K562 (cell line): ENCODE results near the gene LEMD1. TPM values are rescaled to one million over a fixed set of nuclear protein-coding genes. Genes with fewer than 3 reads are reported as not detected.

Experiments
- ATAC-seq: fragments of 200-7000 bp; cut with Tn5 transposase; 3 replicates; pipeline ENCODE4 v1.9.1; 2020; ENCODE audit warnings: moderate library complexity
- BruUV-seq: library from RNA; stranded (reverse); fragments of 400-500 nt; replicated peaks from 2 replicates; lab custom pipeline; 2021; lab: Mats Ljungman, UMichigan
- CTCF ChIA-PET: fragments of 300-600 bp; formaldehyde crosslinking; extraction: SDS; loops from one replicate; lab custom pipeline; 2021; ENCODE audit warnings: low intra/inter-chr PET ratio; lab: Yijun Ruan, JAX
- POLR2A ChIA-PET: fragments of 300-600, 350-650 bp; sonication (Branson Sonifier 250); formaldehyde crosslinking; extraction: SDS; loops from one replicate; lab custom pipeline; 2021; ENCODE audit warnings: antibody characterized with exemption, inconsistent platforms; lab: Yijun Ruan, JAX
- DNase-seq, 4 experiments: peaks; one replicate each; pipeline versions ENCODE4 v3.0.0 to v3.0.0-alpha.2; 2011 to 2018; ENCODE audit warnings: low spot score in 3 of 4, mixed read lengths in 3 of 4; ENCODE audit errors: extremely low read depth in 1 of 4
- FAIRE-seq: peaks from 2 replicates; lab custom pipeline; 2011; peaks lifted over from hg19 to GRCh38; lab: Jason Lieb, UNC
- H2AFZ ChIP-seq: 2 replicates; pipeline ENCODE4 v1.6.0; 2011; ENCODE audit warnings: low read depth, low read length, control low read depth, inconsistent platforms
- H3K27ac ChIP-seq: fragments of 200-600 bp; 3 replicates; pipeline ENCODE4 v1.8.0; 2011; ENCODE audit warnings: low read depth, mild to moderate bottlenecking, control low read depth, inconsistent platforms, low read length, moderate library complexity, mixed read lengths; ENCODE audit errors: extremely low read depth
- H3K27me3 ChIP-seq, 2 experiments: fragments of 300-600 bp in 1 of 2; 2 replicates in 1 of 2; 3 replicates in 1 of 2; pipeline versions ENCODE4 v1.6.0 to v1.8.0; 2011; ENCODE audit warnings: inconsistent platforms in 2 of 2, low read length in 2 of 2, mild to moderate bottlenecking in 1 of 2, mixed read lengths in 1 of 2, moderate library complexity in 1 of 2; ENCODE audit not compliant: control insufficient read depth in 2 of 2, insufficient read depth in 2 of 2
- H3K36me3 ChIP-seq: fragments of 300-600 bp; 3 replicates; pipeline ENCODE4 v1.8.0; 2011; ENCODE audit warnings: mild to moderate bottlenecking, low read length, inconsistent platforms; ENCODE audit not compliant: control insufficient read depth, insufficient read depth
- H3K4me1 ChIP-seq, 2 experiments: fragments of 200-600 bp in 1 of 2; replicated peaks in 1 of 2; 2 replicates in 1 of 2; 3 replicates in 1 of 2; pipeline versions ENCODE4 v1.5.1 to v1.8.0; 2011; ENCODE audit warnings: inconsistent platforms in 2 of 2, low read length in 2 of 2, mild to moderate bottlenecking in 1 of 2, mixed read lengths in 1 of 2, moderate library complexity in 1 of 2; ENCODE audit not compliant: control insufficient read depth in 2 of 2, insufficient read depth in 2 of 2
- H3K4me2 ChIP-seq: 2 replicates; pipeline ENCODE4 v1.6.1; 2011; ENCODE audit warnings: low read length, control low read depth, inconsistent platforms, mixed read lengths; ENCODE audit not compliant: insufficient read depth
- H3K4me3 ChIP-seq: fragments of 200-600 bp; sonication (generic), shearing (Covaris generic); 2 replicates; pipeline ENCODE4 v1.5.1; 2016; ENCODE audit warnings: control low read depth, inconsistent platforms
- H3K79me2 ChIP-seq: fragments of 200-600 bp; 3 replicates; pipeline ENCODE4 v1.8.0; 2011; ENCODE audit warnings: low read length, inconsistent platforms; ENCODE audit not compliant: control insufficient read depth, insufficient read depth
- H3K9ac ChIP-seq, 2 experiments: 2 replicates each; pipeline versions ENCODE4 v1.6.0 to v1.6.1; 2011; ENCODE audit warnings: low read depth in 2 of 2, low read length in 2 of 2, control low read depth in 1 of 2, inconsistent platforms in 1 of 2, mild to moderate bottlenecking in 1 of 2, mixed read lengths in 1 of 2; ENCODE audit not compliant: insufficient read depth in 1 of 2
- H3K9me1 ChIP-seq: one replicate; pipeline ENCODE4 v1.6.0; 2011; ENCODE audit warnings: inconsistent platforms, mild to moderate bottlenecking, low read length, moderate library complexity; ENCODE audit not compliant: control insufficient read depth, insufficient read depth
- H3K9me3 ChIP-seq: replicated peaks from 2 replicates; pipeline ENCODE4 v1.5.1; 2011; ENCODE audit warnings: low read depth, low read length, inconsistent platforms; ENCODE audit not compliant: control insufficient read depth, insufficient read depth
- H4K20me1 ChIP-seq: replicated peaks from 2 replicates; pipeline ENCODE4 v1.6.1; 2011; ENCODE audit warnings: low read length, inconsistent platforms, mixed read lengths; ENCODE audit not compliant: control insufficient read depth, insufficient read depth
- CREBBP ChIP-seq: IDR thresholded peaks from one replicate; pipeline ENCODE4 v1.6.1; 2012; ENCODE audit warnings: low read depth, mild to moderate bottlenecking, control low read depth, inconsistent platforms, low read length
- NCOA4 ChIP-seq: fragments of 450-650 bp; IDR thresholded peaks from 2 replicates; pipeline ENCODE4 v1.6.1; 2018; ENCODE audit warnings: mild to moderate bottlenecking; ENCODE audit not compliant: partially characterized antibody
- NFE2 ChIP-seq: IDR thresholded peaks from 2 replicates; pipeline ENCODE4 v1.6.1; 2014; ENCODE audit warnings: antibody characterized with exemption, low read depth
- NR3C1 ChIP-seq: sonication (generic); formaldehyde crosslinking; IDR thresholded peaks from 2 replicates; pipeline ENCODE4 v1.8.1; 2022; ENCODE audit warnings: missing genetic modification reagents
- PRMT5 ChIP-seq: sonication (generic); formaldehyde crosslinking; IDR thresholded peaks from 2 replicates; pipeline ENCODE4 v1.5.0; 2020; ENCODE audit warnings: missing genetic modification reagents
- RAD21 ChIP-seq, 2 experiments: fragments of 250-450 bp in 1 of 2; fragments of 450-650 bp in 1 of 2; sonication (Bioruptor Pico) in 1 of 2; formaldehyde crosslinking in 1 of 2; IDR thresholded peaks in 1 of 2; conservative IDR thresholded peaks in 1 of 2; 2 replicates each; pipeline versions ENCODE4 v1.4.0 to v1.8.0; 2020 to 2022; ENCODE audit warnings: mild to moderate bottlenecking in 2 of 2, moderate library complexity in 1 of 2
- RBM25 ChIP-seq: fragments of 200-400 bp; formaldehyde crosslinking; IDR thresholded peaks from 2 replicates; pipeline ENCODE4 v1.6.1; 2018; ENCODE audit warnings: low read length, low read depth, moderate library complexity; ENCODE audit not compliant: severe bottlenecking
- SLC30A9 ChIP-seq: fragments of 250-450 bp; sonication (Bioruptor Pico); IDR thresholded peaks from 2 replicates; pipeline ENCODE4 v1.8.0; 2022; ENCODE audit warnings: mild to moderate bottlenecking, moderate library complexity
- SMARCA5 ChIP-seq: fragments of 450-650 bp; IDR thresholded peaks from 2 replicates; pipeline ENCODE4 v1.6.1; 2016
- TFAM ChIP-seq: fragments of 250-450 bp; sonication (Bioruptor Pico); conservative IDR thresholded peaks from 2 replicates; pipeline ENCODE4 v1.5.0; 2021; ENCODE audit warnings: mild to moderate bottlenecking, moderate library complexity
- ZC3H4 ChIP-seq: sonication (generic); formaldehyde crosslinking; IDR thresholded peaks from 2 replicates; pipeline ENCODE4 v1.9.0; 2021; ENCODE audit warnings: missing genetic modification reagents, borderline replicate concordance
- WGBS: fragments of 100-300 bp; shearing (Covaris generic); methylation state at CpG from one replicate; pipeline ENCODE4 v1.1.6; 2016; ENCODE audit warnings: low coverage, mixed read lengths; ENCODE audit not compliant: insufficient coverage; ENCODE audit errors: missing lambda C conversion rate; 5-methylcytosine and 5-hydroxymethylcytosine counted together
- in situ Hi-C: fragments of 300-500 bp; cut with MboI; formaldehyde crosslinking; loops from 4 replicates; pipeline ENCODE4 v1.15.0; 2018; ENCODE audit warnings: inconsistent platforms, mixed read lengths
- intact Hi-C: fragments of 100-400 bp; cut with micrococcal nuclease; formaldehyde crosslinking; loops from 2 replicates; pipeline ENCODE4 v1.14.2; 2022
- polyA plus RNA-seq, 8 experiments: library from polyadenylated mRNA; depleted of rRNA in 4 of 8; stranded (reverse) in 5 of 8; unstranded in 3 of 8; fragments of >200 nt; fragmentation: Nextera tagmentation in 2 of 8; fragmentation: Illumina TruSeq in 1 of 8; extraction: Ambion mirVana in 2 of 8; extraction: Trizol in 1 of 8; gene quantifications; 2 replicates each; pipeline versions ENCODE4 v1.2.1 to v1.2.3, GENCODE V29; 2011 to 2014; ENCODE audit warnings: inconsistent platforms in 1 of 8, missing spikeins in 1 of 8
- total RNA-seq, 7 experiments: library from RNA; depleted of rRNA in 6 of 7; stranded (reverse); fragments of >200 nt in 6 of 7; fragmentation: Illumina TruSeq in 2 of 7; extraction: Trizol in 2 of 7; gene quantifications; 2 replicates each; pipeline versions ENCODE4 v1.2.1 to v1.2.3, GENCODE V29; 2011 to 2021; ENCODE audit warnings: low replicate concordance in 1 of 7
- TF ChIP-seq, protein P1 (sequence below): fragments of 450-650 bp; IDR thresholded peaks from 2 replicates; pipeline ENCODE4 v1.6.1; 2016; ENCODE audit warnings: borderline replicate concordance
- TF ChIP-seq, protein P2 (sequence below): conservative IDR thresholded peaks from 2 replicates; pipeline ENCODE4 v1.6.1; 2011; ENCODE audit warnings: low read depth, mild to moderate bottlenecking, low read length; ENCODE audit not compliant: control insufficient read depth

Gene LEMD1
- total and polyA plus RNA-seq, 9 of the 15 experiments (the other 6 are each of a cell fraction or from before 2014, with no cell fraction given) = 0.11 to 2.4 (median 0.57) TPM; not detected in 1

DNA sequence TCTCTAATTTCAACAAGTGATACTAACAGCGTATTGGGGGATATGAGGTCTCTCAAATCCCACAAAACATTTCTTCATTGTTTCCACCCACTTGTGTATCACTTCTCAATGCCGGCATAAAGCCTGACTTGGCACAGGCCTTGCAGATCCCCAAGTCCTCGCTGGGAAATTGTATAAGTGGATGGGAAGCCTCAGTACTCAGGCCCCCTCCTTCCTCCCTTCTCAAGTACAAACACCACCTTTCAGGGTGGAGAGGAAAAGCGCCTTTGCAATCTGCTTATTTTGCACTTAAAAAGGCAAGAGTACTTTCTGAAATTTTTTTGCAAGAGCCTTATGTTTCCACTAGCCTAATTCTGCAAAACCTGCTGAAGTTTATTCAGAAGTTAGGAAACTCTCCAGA lies 39.3 kb downstream of the LEMD1 start:
- ATAC-seq = no peak
- Histone ChIP-seq H3K79me2 (no peaks in the 10 kb centered on the region), H3K4me2 (no peak overlapping the region), H3K27me3 (peaks cover 45 to 64% of the 10 kb centered on the region in 2 experiments), H3K36me3 (no peaks in the 10 kb centered on the region), H3K9me1 (no peaks in the 10 kb centered on the region), H3K9ac (no peak overlapping the region), H3K4me1 (no peaks in the 10 kb centered on the region), H3K27ac (no peak overlapping the region), H2AFZ (no peak overlapping the region), H3K4me3 (no peak overlapping the region), H4K20me1 (no peaks in the 10 kb centered on the region; the same call in 1 of the 2 replicates), H3K9me3 (no peaks in the 10 kb centered on the region; the same call in 1 of the 2 replicates)
- FAIRE-seq = no peak
- in situ Hi-C loops = no loop called here
- intact Hi-C loops = no loop called here
- 0% methylated on average over 4 of the region's 4 CpGs for WGBS
- TF ChIP-seq NCOA4 (no peak), SMARCA5 (no peak), RAD21 (CRISPR knock-in tag; conservative IDR thresholded peaks at IDR 0.05 in 1 of 2, IDR thresholded peaks at IDR 0.05 in 1 of 2) (no peak), TFAM (CRISPR knock-in tag) (no peak), NR3C1 (CRISPR knock-in tag) (no peak), CREBBP (no peak), ZC3H4 (no peak), NFE2 (no peak), PRMT5 (CRISPR knock-in tag) (no peak), RBM25 (no peak), SLC30A9 (no peak)
- TF ChIP-seq, protein P1, sequence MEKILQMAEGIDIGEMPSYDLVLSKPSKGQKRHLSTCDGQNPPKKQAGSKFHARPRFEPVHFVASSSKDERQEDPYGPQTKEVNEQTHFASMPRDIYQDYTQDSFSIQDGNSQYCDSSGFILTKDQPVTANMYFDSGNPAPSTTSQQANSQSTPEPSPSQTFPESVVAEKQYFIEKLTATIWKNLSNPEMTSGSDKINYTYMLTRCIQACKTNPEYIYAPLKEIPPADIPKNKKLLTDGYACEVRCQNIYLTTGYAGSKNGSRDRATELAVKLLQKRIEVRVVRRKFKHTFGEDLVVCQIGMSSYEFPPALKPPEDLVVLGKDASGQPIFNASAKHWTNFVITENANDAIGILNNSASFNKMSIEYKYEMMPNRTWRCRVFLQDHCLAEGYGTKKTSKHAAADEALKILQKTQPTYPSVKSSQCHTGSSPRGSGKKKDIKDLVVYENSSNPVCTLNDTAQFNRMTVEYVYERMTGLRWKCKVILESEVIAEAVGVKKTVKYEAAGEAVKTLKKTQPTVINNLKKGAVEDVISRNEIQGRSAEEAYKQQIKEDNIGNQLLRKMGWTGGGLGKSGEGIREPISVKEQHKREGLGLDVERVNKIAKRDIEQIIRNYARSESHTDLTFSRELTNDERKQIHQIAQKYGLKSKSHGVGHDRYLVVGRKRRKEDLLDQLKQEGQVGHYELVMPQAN = no peak
- TF ChIP-seq, protein P2, sequence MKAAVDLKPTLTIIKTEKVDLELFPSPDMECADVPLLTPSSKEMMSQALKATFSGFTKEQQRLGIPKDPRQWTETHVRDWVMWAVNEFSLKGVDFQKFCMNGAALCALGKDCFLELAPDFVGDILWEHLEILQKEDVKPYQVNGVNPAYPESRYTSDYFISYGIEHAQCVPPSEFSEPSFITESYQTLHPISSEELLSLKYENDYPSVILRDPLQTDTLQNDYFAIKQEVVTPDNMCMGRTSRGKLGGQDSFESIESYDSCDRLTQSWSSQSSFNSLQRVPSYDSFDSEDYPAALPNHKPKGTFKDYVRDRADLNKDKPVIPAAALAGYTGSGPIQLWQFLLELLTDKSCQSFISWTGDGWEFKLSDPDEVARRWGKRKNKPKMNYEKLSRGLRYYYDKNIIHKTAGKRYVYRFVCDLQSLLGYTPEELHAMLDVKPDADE = no peak
- ChIA-PET CTCF (no interaction called here), POLR2A (interaction anchor here (0.8 kb wide), 1 partner anchor 11 kb away, joined by 3 read pairs; no protein-coding TSS in a partner anchor)
- DNase-seq = no peak
- no TSS peak for BruUV-seq
